Immature natural killer cell (primary cell): ENCODE data around the gene DRAP1. TPM values are rescaled to one million over a fixed set of nuclear protein-coding genes. Genes with fewer than 3 reads are reported as not detected.

ENCODE experiments used
- DNase-seq, 3 donors: peaks; one replicate each; pipeline ENCODE4 v3.0.0; 2022; ENCODE audit warnings: mixed read lengths in 1 of 3
- H3K27ac Mint-ChIP-seq, 6 donors: one replicate each; pipeline ENCODE4 v1.8.0; 2020; ENCODE audit warnings: mixed read lengths in 6 of 6, mild to moderate bottlenecking in 5 of 6, inconsistent platforms in 4 of 6, moderate library complexity in 3 of 6
- H3K27me3 Mint-ChIP-seq, 3 donors: one replicate each; pipeline ENCODE4 v1.8.0; 2020 to 2021; ENCODE audit warnings: low read depth in 3 of 3, mild to moderate bottlenecking in 3 of 3, mixed read lengths in 3 of 3, moderate library complexity in 3 of 3, inconsistent platforms in 1 of 3
- H3K36me3 Mint-ChIP-seq, 3 donors: one replicate each; pipeline ENCODE4 v1.8.0; 2020; ENCODE audit warnings: mixed read lengths in 3 of 3, inconsistent platforms in 2 of 3, mild to moderate bottlenecking in 2 of 3
- H3K4me1 Mint-ChIP-seq, 2 donors: one replicate each; pipeline ENCODE4 v1.8.0; 2020; ENCODE audit warnings: inconsistent platforms in 2 of 2, mild to moderate bottlenecking in 2 of 2, mixed read lengths in 2 of 2, moderate library complexity in 1 of 2
- H3K4me3 Mint-ChIP-seq, 5 donors: one replicate each; pipeline ENCODE4 v1.8.0; 2020; ENCODE audit warnings: mild to moderate bottlenecking in 5 of 5, mixed read lengths in 5 of 5, inconsistent platforms in 3 of 5, moderate library complexity in 3 of 5
- H3K9me3 Mint-ChIP-seq, 6 donors: one replicate each; pipeline ENCODE4 v1.8.0; 2020; ENCODE audit warnings: mild to moderate bottlenecking in 6 of 6, mixed read lengths in 6 of 6, inconsistent platforms in 4 of 6, moderate library complexity in 3 of 6
- polyA plus RNA-seq, 3 donors: library from polyadenylated mRNA; unstranded; fragments of 300-500 nt; fragmentation: Illumina TruSeq; gene quantifications; one replicate each; pipeline ENCODE4 v1.2.3, GENCODE V29; 2021

Gene DRAP1
- polyA plus RNA-seq, 3 donors from 2014 or later = 135 to 234 (median 182) TPM

GRCh38 chr11:65882120-65883057, 36.8 kb upstream of the DRAP1 start:
- Mint-ChIP-seq H3K27ac (peak overlapping the region; percentile 23 to 98 (median 94)), H3K27me3 (peaks cover 0 to 8% (median 8%) of the 10 kb centered on the region in 3 donors), H3K4me3 (peak overlapping the region; percentile 87 to 97 (median 95)), H3K4me1 (peaks cover 77 to 84% of the 10 kb centered on the region in 2 donors), H3K9me3 (no peaks in the 10 kb centered on the region), H3K36me3 (peaks cover 0 to 18% (median 0%) of the 10 kb centered on the region in 3 donors)
- DNase-seq = no peak

- H3K9me3 Mint-ChIP-seq = no peaks in the 10 kb centered on the region
- H3K27me3 Mint-ChIP-seq = peaks cover 0 to 11% (median 8%) of the 10 kb centered on the region in 3 donors
- H3K4me3 Mint-ChIP-seq = peak overlapping the region in 1 of 5 donors; percentile 36
- H3K27ac Mint-ChIP-seq = peak overlapping the region in 5 of 6 donors; percentile 23 to 94 (median 87)
- peaks cover 78 to 84% of the 10 kb centered on the region in 2 donors for H3K4me1 Mint-ChIP-seq
- H3K36me3 Mint-ChIP-seq = peaks cover 0 to 18% (median 0%) of the 10 kb centered on the region in 3 donors
- no peak for DNase-seq
These were observed 36.0 kb upstream of the DRAP1 start for GRCh38 chr11:65883058-65883761.

DNA sequence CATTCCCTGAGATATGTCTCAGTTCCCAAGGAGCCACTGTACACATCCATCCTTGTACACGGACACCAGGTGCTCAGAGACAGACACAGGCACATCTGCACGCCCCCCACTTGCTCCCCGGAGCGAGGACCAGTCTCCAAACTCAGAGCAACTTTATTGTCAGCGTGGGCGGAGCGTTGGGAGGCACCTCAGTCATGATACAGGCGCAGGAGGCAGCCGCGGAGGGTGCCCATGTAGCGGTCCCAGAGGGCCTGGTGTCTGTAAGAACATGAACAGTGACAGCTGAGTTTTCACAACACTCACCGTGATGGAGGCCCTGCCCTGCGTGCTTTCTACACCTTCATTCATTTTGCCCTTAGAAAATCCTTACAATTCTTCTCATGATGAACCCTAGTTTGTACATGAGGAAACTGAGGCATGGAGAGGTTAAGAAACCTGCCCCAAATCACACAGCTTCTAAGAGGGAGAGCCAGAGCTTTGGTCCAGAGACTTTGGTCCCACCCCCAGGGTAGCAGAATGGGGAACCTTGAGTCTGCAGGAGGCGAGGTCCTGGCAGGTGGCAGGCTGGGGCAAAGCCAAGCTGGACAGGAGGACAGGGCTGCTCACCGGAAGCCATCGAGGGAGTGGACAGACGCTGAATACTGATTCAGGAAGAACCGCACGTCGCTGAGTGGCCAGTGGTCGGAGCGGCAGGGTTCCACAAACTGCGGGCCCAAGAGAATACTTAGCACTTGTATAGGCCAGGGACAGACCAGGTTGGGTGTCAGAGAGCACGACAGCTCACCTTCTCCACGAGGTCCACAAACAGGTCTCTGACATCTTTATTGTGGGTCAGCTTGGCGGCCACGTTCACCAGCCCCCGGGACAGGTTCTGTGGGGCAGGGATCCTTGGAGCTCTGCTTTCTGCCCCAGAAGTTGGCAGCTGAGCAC, 35.2 kb upstream of the DRAP1 start:
- Mint-ChIP-seq H3K9me3 (no peaks in the 10 kb centered on the region), H3K4me1 (peaks cover 77 to 84% of the 10 kb centered on the region in 2 donors), H3K27me3 (peaks cover 7 to 16% (median 13%) of the 10 kb centered on the region in 3 donors), H3K27ac (peak overlapping the region; percentile 23 to 94 (median 89)), H3K4me3 (peak overlapping the region in 2 of 5 donors; percentile 40 to 52), H3K36me3 (peaks cover 0 to 18% (median 0%) of the 10 kb centered on the region in 3 donors)
- DNase-seq = no peak

DNA sequence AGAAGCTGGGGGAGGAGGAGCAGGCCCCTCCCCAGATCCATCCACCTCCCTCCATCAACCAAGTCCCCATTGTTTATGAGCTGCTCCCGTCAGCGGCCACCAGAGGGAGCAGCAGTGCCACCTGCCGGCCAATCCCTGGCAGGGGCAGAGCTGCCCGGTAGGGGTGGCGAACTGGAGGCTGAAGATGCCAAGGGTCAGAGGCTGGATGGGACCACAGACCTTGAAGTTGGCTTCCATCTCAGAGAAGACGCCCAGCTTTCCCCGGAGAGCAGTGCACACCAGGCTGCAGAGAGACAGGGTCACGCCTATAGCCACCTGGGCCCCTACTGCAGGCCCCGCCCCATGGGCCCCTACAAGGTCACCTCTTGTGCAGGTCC, 34.5 kb upstream of the DRAP1 start:
- Mint-ChIP-seq H3K36me3 (peaks cover 0 to 18% (median 0%) of the 10 kb centered on the region in 3 donors), H3K9me3 (no peaks in the 10 kb centered on the region), H3K4me3 (peak overlapping the region in 4 of 5 donors; percentile 15 to 52 (median 44)), H3K4me1 (peaks cover 77 to 84% of the 10 kb centered on the region in 2 donors), H3K27ac (peak overlapping the region; percentile 15 to 91 (median 89)), H3K27me3 (peaks cover 7 to 16% (median 14%) of the 10 kb centered on the region in 3 donors)
- peak; percentile 80 to 84 (median 83) for DNase-seq

- no peak for DNase-seq
- Mint-ChIP-seq H3K27me3 (peaks cover 7 to 19% (median 16%) of the 10 kb centered on the region in 3 donors), H3K36me3 (peaks cover 0 to 18% (median 0%) of the 10 kb centered on the region in 3 donors), H3K9me3 (no peaks in the 10 kb centered on the region), H3K4me3 (no peak overlapping the region), H3K4me1 (peaks cover 77 to 84% of the 10 kb centered on the region in 2 donors), H3K27ac (peak overlapping the region in 3 of 6 donors; percentile 23 to 53 (median 50))
These were observed 34.0 kb upstream of the DRAP1 start for GRCh38 chr11:65885231-65885630.

DNA sequence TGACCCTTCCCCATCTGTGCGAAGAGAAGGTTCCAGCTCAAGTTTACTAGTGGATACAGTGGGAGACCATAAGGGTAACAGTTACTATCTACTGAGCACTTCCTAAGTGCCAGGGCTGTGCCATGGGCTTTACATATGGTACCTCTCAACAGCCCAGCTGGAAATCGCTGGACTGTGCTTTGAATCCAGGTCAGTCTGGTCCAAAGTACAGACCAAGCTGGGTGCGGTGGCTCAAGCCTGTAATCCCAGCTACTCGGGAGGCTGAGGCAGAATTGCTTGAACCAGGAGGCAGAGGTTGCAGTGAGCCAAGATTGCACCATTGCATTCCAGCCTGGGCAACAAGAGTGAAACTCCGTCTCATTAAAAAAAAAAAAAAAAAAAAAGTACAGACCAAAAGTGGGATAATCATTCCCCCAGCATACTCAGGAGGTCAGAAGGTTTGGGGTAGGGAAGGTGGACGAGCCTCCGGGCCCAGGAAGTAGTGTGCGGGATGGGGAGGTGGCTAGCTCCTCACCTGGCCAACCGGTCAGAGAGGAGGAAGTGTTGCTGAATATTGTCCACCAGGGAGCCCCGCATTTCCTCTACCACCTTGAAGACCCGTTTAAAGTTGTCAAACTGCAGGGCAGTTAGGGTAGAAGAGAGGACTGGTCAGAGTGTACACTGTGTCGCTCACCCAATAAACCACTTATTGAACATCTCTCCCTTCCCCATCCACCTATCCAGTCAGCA, 33.3 kb upstream of the DRAP1 start:
- Mint-ChIP-seq H3K36me3 (peaks cover 0 to 18% (median 0%) of the 10 kb centered on the region in 3 donors), H3K4me3 (peak overlapping the region in 3 of 5 donors; percentile 71 to 92 (median 84)), H3K27me3 (peaks cover 7 to 18% (median 16%) of the 10 kb centered on the region in 3 donors), H3K4me1 (peaks cover 71 to 79% of the 10 kb centered on the region in 2 donors), H3K27ac (peak overlapping the region in 2 of 6 donors; percentile 29 to 84), H3K9me3 (no peaks in the 10 kb centered on the region)
- DNase-seq = no peak

- Mint-ChIP-seq H3K9me3 (no peaks in the 10 kb centered on the region), H3K27me3 (peaks cover 7 to 17% (median 15%) of the 10 kb centered on the region in 3 donors), H3K27ac (peak overlapping the region; percentile 29 to 99 (median 98)), H3K36me3 (peaks cover 0 to 18% (median 0%) of the 10 kb centered on the region in 3 donors), H3K4me3 (peak overlapping the region; percentile 84 to 94 (median 92)), H3K4me1 (peaks cover 67 to 75% of the 10 kb centered on the region in 2 donors)
- DNase-seq = no peak
These were observed 32.2 kb upstream of the DRAP1 start for GRCh38 chr11:65886826-65887722.

GRCh38 chr11:65887723-65888162, 31.5 kb upstream of the DRAP1 start:
- Mint-ChIP-seq H3K9me3 (no peaks in the 10 kb centered on the region), H3K27me3 (peaks cover 7 to 17% (median 15%) of the 10 kb centered on the region in 3 donors), H3K4me1 (peaks cover 68 to 76% of the 10 kb centered on the region in 2 donors), H3K27ac (peak overlapping the region; percentile 94 to 99 (median 98)), H3K4me3 (peak overlapping the region; percentile 84 to 94 (median 92)), H3K36me3 (peaks cover 0 to 14% (median 0%) of the 10 kb centered on the region in 3 donors)
- no peak for DNase-seq

- peaks cover 7 to 17% (median 15%) of the 10 kb centered on the region in 3 donors for H3K27me3 Mint-ChIP-seq
- peak; percentile 92 to 93 (median 92) for DNase-seq
- no peaks in the 10 kb centered on the region for H3K9me3 Mint-ChIP-seq
- peaks cover 74 to 81% of the 10 kb centered on the region in 2 donors for H3K4me1 Mint-ChIP-seq
- H3K27ac Mint-ChIP-seq = peak within 1 kb of the TSS; percentile 94 to 99 (median 98)
- peaks cover 0 to 13% (median 0%) of the 10 kb centered on the region in 3 donors for H3K36me3 Mint-ChIP-seq
- peak within 1 kb of the TSS; percentile 84 to 94 (median 92) for H3K4me3 Mint-ChIP-seq
These were observed 30.9 kb upstream of the DRAP1 start, which contains the start of gene FIBP for GRCh38 chr11:65888163-65888814. Gene FIBP (minus strand): TSS chr11:65888471. CDS start chr11:65888418, 53 bp downstream.

DNA sequence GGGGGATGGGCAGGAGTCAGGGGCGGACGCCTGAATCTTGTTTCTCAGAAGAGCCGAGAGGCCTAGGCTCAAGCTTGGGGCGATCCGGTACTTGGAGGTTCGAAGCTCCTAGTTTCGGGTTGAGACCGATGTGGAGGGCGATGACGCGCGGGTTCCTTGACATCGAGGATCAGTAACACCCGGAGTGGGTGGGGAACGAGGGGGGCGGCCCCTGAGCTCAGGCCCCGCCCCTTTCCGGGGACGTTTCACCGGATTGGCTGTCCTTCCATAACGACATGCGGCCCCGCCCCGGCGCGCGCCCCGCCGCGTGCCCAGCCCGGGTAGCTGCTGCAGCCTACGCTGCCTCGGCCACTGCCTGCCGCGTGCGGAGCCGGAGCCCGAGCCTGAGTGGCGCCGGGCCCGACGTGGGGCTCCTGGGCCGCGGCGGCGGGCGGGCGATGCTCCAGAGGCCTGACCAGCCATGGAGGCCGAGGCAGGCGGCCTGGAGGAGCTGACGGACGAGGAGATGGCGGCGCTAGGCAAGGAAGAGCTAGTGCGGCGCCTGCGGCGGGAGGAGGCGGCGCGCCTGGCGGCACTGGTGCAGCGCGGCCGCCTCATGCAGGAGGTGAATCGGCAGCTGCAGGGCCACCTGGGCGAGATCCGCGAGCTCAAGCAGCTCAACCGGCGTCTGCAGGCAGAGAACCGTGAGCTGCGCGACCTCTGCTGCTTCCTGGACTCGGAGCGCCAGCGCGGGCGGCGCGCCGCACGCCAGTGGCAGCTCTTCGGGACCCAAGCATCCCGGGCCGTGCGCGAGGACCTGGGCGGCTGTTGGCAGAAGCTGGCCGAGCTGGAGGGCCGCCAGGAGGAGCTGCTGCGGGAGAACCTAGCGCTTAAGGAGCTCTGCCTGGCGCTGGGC, 28.7 kb upstream of the DRAP1 start, which contains the start of gene CCDC85B:
Gene CCDC85B, plus strand, starts transcription at position 350 of the 895 bp plus-strand sequence. Its CDS starts 111 bp downstream, at position 461.
- H3K27me3 Mint-ChIP-seq = peaks cover 7 to 19% (median 10%) of the 10 kb centered on the region in 3 donors
- peak within 1 kb of the TSS; percentile 84 to 94 (median 92) for H3K4me3 Mint-ChIP-seq
- DNase-seq = peak; percentile 98 to 99 (median 98)
- H3K27ac Mint-ChIP-seq = peak within 1 kb of the TSS; percentile 94 to 99 (median 98)
- peaks cover 0 to 4% (median 0%) of the 10 kb centered on the region in 3 donors for H3K36me3 Mint-ChIP-seq
- H3K9me3 Mint-ChIP-seq = no peaks in the 10 kb centered on the region
- peaks cover 74 to 80% of the 10 kb centered on the region in 2 donors for H3K4me1 Mint-ChIP-seq
